Neutrophil (primary cell): ENCODE data around the gene ARL3.

Source experiments
- H3K27ac ChIP-seq: fragments of 200-600 bp; sonication (generic); 2 replicates; pipeline ENCODE4 v1.5.1; 2016; ENCODE audit warnings: mild to moderate bottlenecking, moderate library complexity
- H3K27me3 ChIP-seq: fragments of 200-600 bp; sonication (generic); 2 replicates; pipeline ENCODE4 v1.6.0; 2016; ENCODE audit warnings: mild to moderate bottlenecking
- H3K36me3 ChIP-seq: fragments of 200-600 bp; sonication (generic); 2 replicates; pipeline ENCODE4 v1.5.1; 2017
- H3K4me1 ChIP-seq, 2 experiments: fragments of 200-600 bp in 1 of 2; sonication (generic) in 1 of 2; 1 replicate in 1 of 2; 2 replicates in 1 of 2; pipeline versions ENCODE4 v1.5.1 to v1.6.1; 2013 to 2016; ENCODE audit warnings: low read depth in 1 of 2, low read length in 1 of 2, mild to moderate bottlenecking in 1 of 2, moderate library complexity in 1 of 2; ENCODE audit not compliant: control insufficient read depth in 1 of 2, insufficient read depth in 1 of 2
- H3K4me3 ChIP-seq, 2 experiments: fragments of 200-600 bp in 1 of 2; sonication (generic) in 1 of 2; 1 replicate in 1 of 2; 2 replicates in 1 of 2; pipeline ENCODE4 v1.5.1; 2013 to 2016; ENCODE audit warnings: low read depth in 1 of 2, low read length in 1 of 2, mild to moderate bottlenecking in 1 of 2, moderate library complexity in 1 of 2
- H3K9me3 ChIP-seq: fragments of 200-600 bp; sonication (generic); 2 replicates; pipeline ENCODE4 v1.5.1; 2016
- TF ChIP-seq, protein P1 (sequence below): fragments of 200-600 bp; sonication (generic); IDR thresholded peaks from 2 replicates; pipeline ENCODE4 v1.5.1; 2016; ENCODE audit warnings: antibody characterized with exemption

ARL3 gene

DNA sequence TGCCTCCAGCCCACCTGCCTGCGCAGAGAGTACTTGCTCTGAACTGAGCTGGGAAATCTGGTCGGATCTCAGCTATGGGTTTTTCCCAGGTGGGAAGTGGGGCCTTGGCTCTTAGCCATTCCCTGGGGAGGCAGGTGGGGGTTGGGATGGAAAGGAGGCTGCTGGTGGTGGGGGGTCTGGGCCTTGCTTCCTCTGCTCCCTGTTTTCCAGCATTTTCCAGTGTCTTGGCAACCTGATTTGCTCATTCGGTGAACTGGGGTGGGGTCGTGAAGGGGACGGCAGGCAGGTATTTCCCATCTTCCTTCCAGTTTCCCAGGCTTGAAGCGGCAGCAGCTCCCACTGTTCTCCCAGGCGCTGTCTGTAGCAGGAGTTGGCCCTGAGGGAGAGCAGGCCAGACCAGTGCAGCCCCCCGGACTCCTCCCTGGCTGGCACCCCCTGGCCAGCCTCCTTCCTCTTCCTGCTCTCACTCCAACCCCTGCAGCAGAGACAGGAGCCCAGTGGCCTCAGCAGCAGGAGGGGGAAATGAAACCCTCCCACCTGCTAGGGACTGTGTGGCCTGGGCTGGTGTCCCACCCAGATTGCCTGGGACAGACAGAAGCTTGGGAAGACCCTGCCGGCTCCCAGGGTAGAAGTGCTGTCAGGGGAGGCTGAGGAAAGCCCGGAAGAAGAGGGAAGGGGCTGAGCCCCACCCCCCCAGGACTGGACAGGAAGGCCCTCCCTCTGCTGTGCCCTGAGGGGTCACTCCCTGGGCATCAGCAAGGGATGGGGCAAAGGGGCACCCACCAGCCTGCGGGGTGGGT lies 63.3 kb downstream of the ARL3 start:
- TF ChIP-seq, protein P1, sequence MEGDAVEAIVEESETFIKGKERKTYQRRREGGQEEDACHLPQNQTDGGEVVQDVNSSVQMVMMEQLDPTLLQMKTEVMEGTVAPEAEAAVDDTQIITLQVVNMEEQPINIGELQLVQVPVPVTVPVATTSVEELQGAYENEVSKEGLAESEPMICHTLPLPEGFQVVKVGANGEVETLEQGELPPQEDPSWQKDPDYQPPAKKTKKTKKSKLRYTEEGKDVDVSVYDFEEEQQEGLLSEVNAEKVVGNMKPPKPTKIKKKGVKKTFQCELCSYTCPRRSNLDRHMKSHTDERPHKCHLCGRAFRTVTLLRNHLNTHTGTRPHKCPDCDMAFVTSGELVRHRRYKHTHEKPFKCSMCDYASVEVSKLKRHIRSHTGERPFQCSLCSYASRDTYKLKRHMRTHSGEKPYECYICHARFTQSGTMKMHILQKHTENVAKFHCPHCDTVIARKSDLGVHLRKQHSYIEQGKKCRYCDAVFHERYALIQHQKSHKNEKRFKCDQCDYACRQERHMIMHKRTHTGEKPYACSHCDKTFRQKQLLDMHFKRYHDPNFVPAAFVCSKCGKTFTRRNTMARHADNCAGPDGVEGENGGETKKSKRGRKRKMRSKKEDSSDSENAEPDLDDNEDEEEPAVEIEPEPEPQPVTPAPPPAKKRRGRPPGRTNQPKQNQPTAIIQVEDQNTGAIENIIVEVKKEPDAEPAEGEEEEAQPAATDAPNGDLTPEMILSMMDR, result no peak
- H3K9me3 ChIP-seq, result no peaks in the 10 kb centered on the region
- H3K4me3 ChIP-seq, result peak overlapping the region in 1 of 2 experiments; percentile 15
- H3K27me3 ChIP-seq, result no peaks in the 10 kb centered on the region
- H3K27ac ChIP-seq, result peak overlapping the region; percentile 100
- peaks cover 74 to 75% of the 10 kb centered on the region in 2 experiments for H3K4me1 ChIP-seq
- H3K36me3 ChIP-seq, result peaks cover 43% of the 10 kb centered on the region

DNA sequence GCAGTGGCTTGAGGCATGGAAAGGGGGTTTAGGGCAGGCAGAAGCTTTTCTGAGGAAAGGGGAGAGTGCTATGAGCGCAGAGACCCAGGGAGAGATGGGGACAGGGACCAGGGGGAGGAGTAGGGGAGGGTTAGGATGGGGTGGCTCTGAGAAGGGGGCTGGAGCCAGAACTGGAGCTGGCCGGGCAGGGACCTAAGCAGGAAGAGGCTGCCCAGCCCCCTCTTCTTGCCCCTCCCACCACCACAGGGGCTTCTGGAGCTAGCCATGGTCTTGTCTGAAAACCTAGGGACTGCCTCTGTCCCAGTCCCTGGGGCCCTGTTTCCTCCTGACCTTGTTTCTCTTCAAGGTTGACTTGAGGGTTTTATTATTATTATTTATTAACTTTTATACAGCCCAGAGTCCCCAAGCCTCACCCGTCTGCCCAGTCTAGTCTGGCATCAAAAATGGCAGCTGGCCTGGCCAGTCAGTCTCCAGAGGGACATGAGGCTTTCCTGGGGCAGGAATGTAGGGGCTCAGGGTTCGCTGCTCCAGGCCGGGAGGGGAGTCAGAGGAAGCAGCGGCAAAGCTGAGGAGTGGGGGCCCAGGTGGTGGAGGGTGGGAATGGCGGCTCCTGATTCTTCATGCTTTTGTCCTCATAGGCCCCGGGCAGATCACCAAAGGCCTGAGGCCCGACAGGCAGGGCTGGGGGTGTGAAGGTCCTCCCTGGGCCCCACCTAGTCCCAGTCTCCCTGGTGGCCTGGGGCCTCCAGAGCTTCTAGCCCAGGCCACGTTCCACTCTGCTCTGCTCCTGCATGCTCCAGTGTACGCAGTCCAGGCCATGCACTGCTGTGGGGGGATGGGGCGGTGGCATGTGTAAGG lies 64.2 kb downstream of the ARL3 start:
- TF ChIP-seq, protein P1, result no peak
- Histone ChIP-seq H3K27ac (peak overlapping the region; percentile 100), H3K4me1 (peaks cover 75 to 79% of the 10 kb centered on the region in 2 experiments), H3K36me3 (peaks cover 34% of the 10 kb centered on the region), H3K27me3 (no peaks in the 10 kb centered on the region), H3K9me3 (no peaks in the 10 kb centered on the region), H3K4me3 (peak overlapping the region; percentile 77 to 93)

DNA sequence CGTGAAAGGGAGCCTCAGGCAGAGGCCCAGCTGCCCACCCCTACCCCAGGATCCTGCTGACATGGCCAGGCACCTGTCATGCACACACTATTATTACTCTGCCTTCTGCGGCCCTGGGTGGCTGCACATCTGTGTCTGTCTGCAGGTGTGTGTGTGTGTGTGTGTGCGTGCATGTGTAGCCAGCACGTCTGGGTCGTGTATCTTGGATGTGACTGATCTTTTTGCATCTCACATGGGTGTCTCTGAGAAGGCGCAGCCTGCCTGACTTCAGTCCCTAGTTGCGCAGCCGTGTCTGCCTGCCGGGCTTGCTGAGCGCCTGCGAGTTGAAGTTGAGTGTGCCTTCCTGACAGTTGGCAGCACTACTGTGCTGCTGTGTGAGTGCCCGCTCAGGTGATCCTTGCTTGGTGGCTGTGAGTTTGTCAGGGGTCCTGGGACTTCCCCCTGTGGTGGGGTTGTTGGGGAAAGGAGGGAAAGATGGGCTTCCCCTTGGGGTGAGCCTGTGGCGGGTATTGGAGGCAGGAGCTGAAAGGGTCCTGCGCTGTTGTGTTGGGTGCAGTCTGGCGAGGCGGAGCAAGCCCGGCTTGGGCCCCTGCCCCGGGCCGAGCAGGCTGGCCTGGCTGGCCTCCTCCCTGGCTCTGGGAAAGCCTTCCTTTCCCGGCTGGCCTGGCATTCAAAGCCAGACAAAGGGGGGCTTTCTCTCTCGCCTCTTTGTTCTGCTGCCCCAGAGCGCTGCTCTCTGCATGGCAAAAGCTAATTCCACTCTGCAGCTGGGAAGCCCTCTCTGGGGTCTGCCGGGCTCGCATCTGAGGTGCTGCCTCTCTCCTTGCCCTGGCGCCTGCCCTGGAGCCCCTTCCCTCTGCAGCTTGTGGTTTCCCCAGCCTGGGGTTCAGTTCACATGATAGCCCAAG lies 65.1 kb downstream of the ARL3 start:
- peaks cover 73 to 74% of the 10 kb centered on the region in 2 experiments for H3K4me1 ChIP-seq
- TF ChIP-seq, protein P1, result no peak
- H3K36me3 ChIP-seq, result peaks cover 28% of the 10 kb centered on the region
- no peaks in the 10 kb centered on the region for H3K9me3 ChIP-seq
- peak overlapping the region; percentile 100 for H3K27ac ChIP-seq
- H3K4me3 ChIP-seq, result peak overlapping the region; percentile 77 to 93
- no peaks in the 10 kb centered on the region for H3K27me3 ChIP-seq

DNA sequence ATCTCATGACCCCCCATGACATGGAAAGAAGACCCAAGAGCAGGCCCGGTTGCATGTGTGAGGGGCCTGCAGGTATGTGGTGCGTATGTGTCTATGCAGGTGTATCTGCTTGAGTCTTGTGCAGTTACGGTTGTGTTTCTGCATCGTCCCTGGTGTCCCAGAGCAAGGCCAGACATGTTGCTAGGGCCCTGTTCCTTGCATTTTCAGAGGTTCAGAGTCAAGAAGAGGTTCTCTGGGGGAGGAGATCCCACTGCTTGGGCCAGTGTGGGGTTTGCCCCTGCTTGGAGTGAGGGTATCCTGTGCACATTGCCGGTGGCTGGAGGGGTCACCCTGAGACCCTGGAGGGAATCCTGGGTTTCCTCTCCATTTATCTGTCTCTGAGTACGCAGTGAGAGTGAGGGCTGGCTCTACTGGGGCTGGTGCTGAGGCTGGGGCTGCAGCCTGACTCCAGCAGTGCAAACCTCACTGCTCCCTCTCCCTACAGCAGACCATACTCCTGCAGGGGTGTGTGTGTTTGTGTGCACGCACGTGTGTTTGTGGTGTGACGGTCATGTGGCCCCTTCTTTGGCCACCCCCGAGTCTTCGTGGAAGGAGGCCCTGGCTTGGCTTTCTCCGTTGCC lies 65.8 kb downstream of the ARL3 start:
- H3K27ac ChIP-seq, result peak overlapping the region; percentile 100
- H3K4me3 ChIP-seq, result peak overlapping the region; percentile 77 to 93
- H3K4me1 ChIP-seq, result peaks cover 70 to 73% of the 10 kb centered on the region in 2 experiments
- TF ChIP-seq, protein P1, result no peak
- peaks cover 20% of the 10 kb centered on the region for H3K36me3 ChIP-seq
- H3K27me3 ChIP-seq, result no peaks in the 10 kb centered on the region
- no peaks in the 10 kb centered on the region for H3K9me3 ChIP-seq
